Upper lobe of right lung (tissue), 1 donor: ENCODE results near the gene DPYSL4. TPM values are rescaled to one million over a fixed set of nuclear protein-coding genes. Genes with fewer than 3 reads are reported as not detected.

ENCODE experiments used
- ATAC-seq: fragments of 200-7000 bp; cut with Tn5 transposase; one replicate; pipeline ENCODE4 v1.9.1; 2020; ENCODE audit warnings: mild to moderate bottlenecking, moderate library complexity
- DNase-seq: peaks from one replicate; pipeline ENCODE4 v3.0.0-alpha.2; 2020
- H3K27ac ChIP-seq: fragments of 200-600 bp; one replicate; pipeline ENCODE4 v1.8.0; 2022
- H3K27me3 ChIP-seq: fragments of 200-600 bp; one replicate; pipeline ENCODE4 v1.8.0; 2022; ENCODE audit warnings: mild to moderate bottlenecking
- H3K36me3 ChIP-seq: fragments of 200-600 bp; one replicate; pipeline ENCODE4 v1.8.0; 2022
- H3K4me1 ChIP-seq: fragments of 200-600 bp; one replicate; pipeline ENCODE4 v1.8.0; 2022
- H3K4me3 ChIP-seq: fragments of 200-600 bp; one replicate; pipeline ENCODE4 v1.8.0; 2022; ENCODE audit warnings: mild to moderate bottlenecking
- H3K9me3 ChIP-seq: fragments of 200-600 bp; one replicate; pipeline ENCODE4 v1.8.0; 2022
- CTCF ChIP-seq: fragments of 200-600 bp; IDR thresholded peaks from one replicate; pipeline ENCODE4 v1.8.0; 2022; ENCODE audit warnings: antibody characterized with exemption
- intact Hi-C: fragments of 100-400 bp; cut with DNase I; formaldehyde crosslinking; loops from one replicate; pipeline ENCODE4 v1.11.0; 2022
- total RNA-seq: library from RNA; stranded (reverse); fragmentation: NEBNext Ultra II Directional; extraction: Animal tissue kit (Norgen Biotek cat#: 25700); gene quantifications from one replicate; pipeline ENCODE4 v1.2.1, GENCODE V29; 2021
- donor health status: DM: no; HTN: yes; CAD: no; lungs with severe emphysema.

DPYSL4 gene
- total RNA-seq, 1 donor from 2014 or later = 1.7 TPM

GRCh38 chr10:132224343-132225072 is 37.8 kb downstream of the DPYSL4 start:
- H3K4me3 ChIP-seq = no peak overlapping the region
- DNase-seq (no peak), ATAC-seq (no peak)
- no peaks in the 10 kb centered on the region for H3K9me3 ChIP-seq
- no peak for TF ChIP-seq CTCF
- H3K27me3 ChIP-seq = no peaks in the 10 kb centered on the region
- H3K27ac ChIP-seq = no peak overlapping the region
- no peaks in the 10 kb centered on the region for H3K36me3 ChIP-seq
- no peaks in the 10 kb centered on the region for H3K4me1 ChIP-seq
- intact Hi-C loops = loop anchor here (5.0 to 10.0 kb wide), 2 partner anchors 128 to 230 kb away; no protein-coding TSS in a partner anchor

GRCh38 chr10:132225073-132225848 is 38.5 kb downstream of the DPYSL4 start:
- Histone ChIP-seq H3K4me3 (no peak overlapping the region), H3K4me1 (no peaks in the 10 kb centered on the region), H3K27ac (no peak overlapping the region), H3K36me3 (no peaks in the 10 kb centered on the region), H3K9me3 (no peaks in the 10 kb centered on the region), H3K27me3 (no peaks in the 10 kb centered on the region)
- ATAC-seq (no peak), DNase-seq (no peak)
- intact Hi-C loops = loop anchor here (5.0 to 10.0 kb wide), 2 partner anchors 127 to 230 kb away; no protein-coding TSS in a partner anchor
- no peak for TF ChIP-seq CTCF

GRCh38 chr10:132225849-132226205 is 39.1 kb downstream of the DPYSL4 start:
- Histone ChIP-seq H3K27ac (no peak overlapping the region), H3K27me3 (no peaks in the 10 kb centered on the region), H3K9me3 (no peaks in the 10 kb centered on the region), H3K36me3 (no peaks in the 10 kb centered on the region), H3K4me3 (no peak overlapping the region), H3K4me1 (peaks cover 5% of the 10 kb centered on the region)
- intact Hi-C loops = loop anchor here (5.0 to 10.0 kb wide), 2 partner anchors 126 to 229 kb away; no protein-coding TSS in a partner anchor
- DNase-seq (no peak), ATAC-seq (no peak)
- no peak for TF ChIP-seq CTCF

- no peaks in the 10 kb centered on the region for H3K9me3 ChIP-seq
- H3K36me3 ChIP-seq = no peaks in the 10 kb centered on the region
- peaks cover 9% of the 10 kb centered on the region for H3K4me1 ChIP-seq
- no peak for TF ChIP-seq CTCF
- ATAC-seq (no peak), DNase-seq (no peak)
- intact Hi-C loops = loop anchor here (5.0 to 10.0 kb wide), 2 partner anchors 126 to 228 kb away; no protein-coding TSS in a partner anchor
- no peak overlapping the region for H3K27ac ChIP-seq
- no peaks in the 10 kb centered on the region for H3K27me3 ChIP-seq
- H3K4me3 ChIP-seq = no peak overlapping the region
Observed at GRCh38 chr10:132226586-132227405, 40.0 kb downstream of the DPYSL4 start.

- intact Hi-C loops = loop anchor here (5.0 to 10.0 kb wide), 2 partner anchors 124 to 227 kb away; no protein-coding TSS in a partner anchor
- ATAC-seq (no peak), DNase-seq (no peak)
- Histone ChIP-seq H3K9me3 (no peaks in the 10 kb centered on the region), H3K4me1 (peaks cover 9% of the 10 kb centered on the region), H3K4me3 (no peak overlapping the region), H3K36me3 (no peaks in the 10 kb centered on the region), H3K27me3 (no peaks in the 10 kb centered on the region), H3K27ac (no peak overlapping the region)
- no peak for TF ChIP-seq CTCF
Observed at GRCh38 chr10:132227851-132228390, 41.2 kb downstream of the DPYSL4 start.
